ENCODE results near the gene MYOZ1. TPM values are rescaled to one million over a fixed set of nuclear protein-coding genes. Genes with fewer than 3 reads are reported as not detected.

The MYOZ1 gene
- total RNA-seq, 1 experiment from 2014 or later: not detected

DNA sequence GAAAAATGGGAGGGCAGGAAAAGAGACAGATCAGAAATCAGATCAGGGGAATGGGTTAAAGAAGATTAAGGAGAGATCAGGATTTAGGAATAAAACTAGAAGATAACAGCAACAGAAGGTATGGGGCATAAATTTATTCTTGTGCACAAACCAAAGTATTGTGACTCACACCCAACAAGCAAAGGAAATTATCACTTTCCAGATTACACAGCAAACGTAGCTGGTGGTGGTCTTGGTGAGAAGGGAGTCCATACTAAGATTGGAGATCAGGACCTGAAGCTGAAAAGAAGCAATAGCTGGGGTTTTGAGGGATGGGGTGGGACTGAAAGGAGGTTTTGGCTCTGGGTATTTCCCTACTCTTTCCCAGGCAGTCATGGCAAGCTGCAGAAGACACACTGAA is 3.5 kb upstream of the MYOZ1 start:
- H3K4me1 ChIP-seq (ENCODE audit: control insufficient read depth, insufficient read depth, low read length): no peaks in the 10 kb centered on the region
- no peaks in the 10 kb centered on the region for H3K9me3 ChIP-seq (ENCODE audit: control insufficient read depth, insufficient read depth, low read depth, low read length)
- ChIA-PET CTCF (interaction anchor here (1.1 to 3.0 kb wide), 2 partner anchors 14 to 115 kb away, joined by 3 to 23 read pairs; no protein-coding TSS in a partner anchor), POLR2A (no interaction called here)
- no peak for TF ChIP-seq TCF7L2 (IDR thresholded peaks at IDR 0.05; ENCODE audit: low read depth, low read length)
- no peak for TF ChIP-seq REST (IDR thresholded peaks at IDR 0.05; ENCODE audit: insufficient read depth in 1 of 2, low read depth in 2 of 2, low read length in 1 of 2)
- TF ChIP-seq SIN3A (IDR thresholded peaks at IDR 0.05; ENCODE audit: borderline replicate concordance, insufficient read depth, low read depth, low read length): no peak
- no peak for TF ChIP-seq POLR2AphosphoS5 (IDR thresholded peaks at IDR 0.05; ENCODE audit: low read depth, low read length)
- TF ChIP-seq CTCF (IDR thresholded peaks at IDR 0.05): no peak
- H3K27ac ChIP-seq (ENCODE audit: low read length): no peak overlapping the region
- no peak overlapping the region for H3K4me3 ChIP-seq (ENCODE audit: low read depth in 2 of 2, low read length in 2 of 2)
- no TSS peak for BruUV-seq (replicated peaks)
- no peak for DNase-seq (ENCODE audit: low read depth, low spot score)
- no peak for ATAC-seq
- in situ Hi-C loops (cut with HindIII; ENCODE audit: low pct_unique_long_range_greater_than_20kb, low sequenced_read_pairs) (no loop called here), intact Hi-C loops (cut with micrococcal nuclease; ENCODE audit: unreplicated experiment) (loop anchor here (1.0 to 10.0 kb wide), 2 partner anchors 115 to 380 kb away; no protein-coding TSS in a partner anchor)
- no peaks in the 10 kb centered on the region for H3K36me3 ChIP-seq (ENCODE audit: control insufficient read depth, insufficient read depth, low read length)
- H3K27me3 ChIP-seq (ENCODE audit: control insufficient read depth, insufficient read depth, low read length): no peaks in the 10 kb centered on the region

DNA sequence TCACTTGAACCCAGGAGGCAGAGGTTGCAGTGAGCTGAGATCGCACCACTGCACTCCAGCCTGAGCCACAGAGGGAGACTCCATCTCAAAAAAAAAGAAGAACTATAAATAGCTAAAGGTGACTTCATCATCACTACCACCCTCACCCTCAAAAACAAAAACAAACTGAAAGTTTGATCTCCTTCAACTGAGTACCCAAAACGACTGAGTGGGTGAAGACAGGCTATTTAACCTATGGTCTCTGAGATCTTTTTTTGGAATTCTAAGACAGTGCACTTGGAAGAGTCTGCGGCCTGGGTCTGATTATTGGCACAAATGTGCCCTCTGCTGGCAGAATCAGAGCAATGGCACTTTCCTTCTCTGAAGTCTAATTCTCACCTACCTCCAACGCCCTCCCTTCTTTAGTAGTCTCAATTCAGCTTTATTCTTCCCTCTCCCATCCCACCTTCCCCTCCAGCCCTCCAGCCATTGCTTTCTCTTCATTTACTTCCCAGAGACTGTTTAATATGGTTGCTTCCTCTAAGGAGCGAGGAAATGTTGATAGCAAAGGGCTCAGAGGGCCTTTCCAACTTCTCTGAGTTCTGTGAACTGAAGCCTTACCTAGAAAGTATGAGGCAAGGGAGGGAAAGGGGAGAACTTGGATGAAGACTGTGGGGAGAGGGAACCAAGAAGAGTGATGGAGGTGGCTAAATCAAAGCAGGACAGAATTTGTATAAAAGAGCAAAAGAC is 2.9 kb upstream of the MYOZ1 start:
- TF ChIP-seq CTCF (IDR thresholded peaks at IDR 0.05): peak; percentile 90
- no peak for TF ChIP-seq SIN3A (IDR thresholded peaks at IDR 0.05; ENCODE audit: borderline replicate concordance, insufficient read depth, low read depth, low read length)
- ATAC-seq (peak; percentile 81), DNase-seq (ENCODE audit: low read depth, low spot score) (peak; percentile 69)
- Histone ChIP-seq H3K4me3 (ENCODE audit: low read depth in 2 of 2, low read length in 2 of 2) (no peak overlapping the region), H3K36me3 (ENCODE audit: control insufficient read depth, insufficient read depth, low read length) (no peaks in the 10 kb centered on the region), H3K27ac (ENCODE audit: low read length) (peak overlapping the region; percentile 23; the same call in 1 of the 2 replicates), H3K4me1 (ENCODE audit: control insufficient read depth, insufficient read depth, low read length) (no peaks in the 10 kb centered on the region), H3K27me3 (ENCODE audit: control insufficient read depth, insufficient read depth, low read length) (no peaks in the 10 kb centered on the region), H3K9me3 (ENCODE audit: control insufficient read depth, insufficient read depth, low read depth, low read length) (no peaks in the 10 kb centered on the region)
- ChIA-PET CTCF (interaction anchor here (0.6 to 3.0 kb wide), 12 partner anchors 13 to 372 kb away, joined by 3 to 23 read pairs (median 4); partner anchors contain the start of gene USP54), POLR2A (interaction anchor here (0.7 kb wide), 1 partner anchor 114 kb away, joined by 8 read pairs; no protein-coding TSS in a partner anchor)
- BruUV-seq (replicated peaks): no TSS peak
- in situ Hi-C loops (cut with HindIII; ENCODE audit: low pct_unique_long_range_greater_than_20kb, low sequenced_read_pairs): no loop called here
- intact Hi-C loops (cut with micrococcal nuclease; ENCODE audit: unreplicated experiment): loop anchor here (1.0 to 10.0 kb wide), 2 partner anchors 115 to 379 kb away; no protein-coding TSS in a partner anchor

All from Panc1 (cell line).